Parathyroid adenoma (tissue), 2 donors: ENCODE results near the gene CRYGA.

Experiments used
- H2AFZ ChIP-seq: fragments of 300-600 bp; sonication (generic); one replicate; pipeline ENCODE4 v1.7.0; 2017; ENCODE audit warnings: antibody characterized with exemption, mild to moderate bottlenecking
- H3K27ac ChIP-seq: fragments of 300-600 bp; sonication (generic); one replicate; pipeline ENCODE4 v1.7.0; 2017
- H3K27me3 ChIP-seq: fragments of 300-600 bp; sonication (generic); one replicate; pipeline ENCODE4 v1.7.0; 2017; ENCODE audit warnings: low read length; ENCODE audit not compliant: control insufficient read depth, insufficient read depth
- H3K36me3 ChIP-seq: fragments of 300-600 bp; sonication (generic); one replicate; pipeline ENCODE4 v1.7.0; 2017; ENCODE audit warnings: low read length; ENCODE audit not compliant: control insufficient read depth, insufficient read depth
- H3K4me1 ChIP-seq: fragments of 300-600 bp; sonication (generic); one replicate; pipeline ENCODE4 v1.7.0; 2017; ENCODE audit warnings: control low read depth
- H3K4me2 ChIP-seq: fragments of 300-600 bp; sonication (generic); one replicate; pipeline ENCODE4 v1.7.0; 2017; ENCODE audit warnings: low read length
- H3K4me3 ChIP-seq: fragments of 300-600 bp; sonication (generic); one replicate; pipeline ENCODE4 v1.7.0; 2017; ENCODE audit warnings: low read depth, low read length
- H3K79me2 ChIP-seq: fragments of 300-600 bp; sonication (generic); one replicate; pipeline ENCODE4 v1.7.0; 2017; ENCODE audit warnings: control low read depth
- H3K9ac ChIP-seq: fragments of 300-600 bp; sonication (generic); one replicate; pipeline ENCODE4 v1.7.0; 2017; ENCODE audit warnings: mild to moderate bottlenecking
- H3K9me3 ChIP-seq: fragments of 300-600 bp; sonication (generic); one replicate; pipeline ENCODE4 v1.7.0; 2017; ENCODE audit warnings: low read length; ENCODE audit not compliant: control insufficient read depth
- TF ChIP-seq, protein P1 (sequence below): fragments of 300-600 bp; sonication (generic); IDR thresholded peaks from one replicate; pipeline ENCODE4 v1.7.0; 2017; ENCODE audit warnings: antibody characterized with exemption, mild to moderate bottlenecking
- donor health status: primary hyperparathyroidism.

CRYGA gene

DNA sequence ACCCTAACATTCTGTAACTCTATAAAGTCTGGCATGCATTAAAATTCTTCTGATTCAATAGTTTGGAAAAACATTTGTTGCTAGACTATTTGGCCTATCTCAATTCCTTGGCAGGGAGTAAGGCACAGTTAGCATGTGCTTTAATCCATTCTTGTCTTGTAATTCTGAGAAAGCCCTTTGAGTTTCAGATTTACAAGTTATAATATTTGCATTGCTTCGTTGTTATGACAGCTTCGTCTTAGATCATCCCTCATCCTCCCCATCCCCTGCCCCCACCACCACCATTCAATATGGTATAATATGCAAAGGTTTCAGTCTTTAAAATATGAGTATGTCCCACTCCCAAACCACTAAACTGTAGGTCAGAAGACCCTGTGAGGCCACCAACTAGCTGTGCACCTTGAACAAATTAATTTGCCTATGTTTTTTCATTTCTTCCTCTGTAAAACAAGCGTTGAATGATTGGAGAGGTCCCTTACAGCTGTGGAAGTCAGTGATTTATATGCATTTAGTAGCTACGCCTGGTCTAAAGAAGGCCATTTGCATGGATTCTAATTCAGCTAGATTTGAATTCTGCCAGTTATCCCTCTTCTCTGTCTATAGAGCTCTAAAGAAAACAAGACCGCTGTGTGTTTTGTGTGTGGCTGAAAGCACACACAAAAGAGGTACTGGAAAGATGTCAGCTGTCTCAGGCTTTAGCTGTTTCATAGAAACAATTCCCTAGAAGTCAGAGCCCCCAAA, 25.9 kb upstream of the CRYGA start:
- no peak overlapping the region for H3K27ac ChIP-seq
- no peak overlapping the region for H3K9ac ChIP-seq

DNA sequence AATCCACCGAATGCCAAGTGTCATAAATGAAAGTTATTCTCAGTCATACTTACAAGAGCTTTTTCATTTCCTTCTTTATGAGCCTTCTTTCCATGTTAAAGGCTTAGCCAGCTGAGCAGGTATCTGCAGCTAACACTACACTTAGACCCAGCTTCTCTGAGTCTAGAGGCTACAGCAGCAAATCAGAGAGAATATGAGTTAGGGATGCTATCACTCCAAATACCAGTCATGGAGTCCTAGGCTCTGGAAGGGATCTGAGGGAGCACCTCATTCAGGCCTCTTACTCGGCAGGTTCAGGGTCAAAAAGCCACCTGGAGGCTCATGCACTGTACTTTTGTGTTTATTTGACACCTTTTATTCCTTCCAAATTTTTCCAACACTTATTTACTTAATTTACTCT, 23.5 kb upstream of the CRYGA start:
- H3K4me2 ChIP-seq = no peak overlapping the region

More for the DNA sequence above, 25.9 kb upstream of the CRYGA start:
- Histone ChIP-seq H3K79me2 (no peaks in the 10 kb centered on the region), H3K36me3 (no peaks in the 10 kb centered on the region), H3K4me2 (no peak overlapping the region), H3K27me3 (no peaks in the 10 kb centered on the region), H3K4me1 (no peaks in the 10 kb centered on the region), H2AFZ (no peak overlapping the region), H3K4me3 (no peak overlapping the region), H3K9me3 (no peaks in the 10 kb centered on the region)
- TF ChIP-seq, protein P1, sequence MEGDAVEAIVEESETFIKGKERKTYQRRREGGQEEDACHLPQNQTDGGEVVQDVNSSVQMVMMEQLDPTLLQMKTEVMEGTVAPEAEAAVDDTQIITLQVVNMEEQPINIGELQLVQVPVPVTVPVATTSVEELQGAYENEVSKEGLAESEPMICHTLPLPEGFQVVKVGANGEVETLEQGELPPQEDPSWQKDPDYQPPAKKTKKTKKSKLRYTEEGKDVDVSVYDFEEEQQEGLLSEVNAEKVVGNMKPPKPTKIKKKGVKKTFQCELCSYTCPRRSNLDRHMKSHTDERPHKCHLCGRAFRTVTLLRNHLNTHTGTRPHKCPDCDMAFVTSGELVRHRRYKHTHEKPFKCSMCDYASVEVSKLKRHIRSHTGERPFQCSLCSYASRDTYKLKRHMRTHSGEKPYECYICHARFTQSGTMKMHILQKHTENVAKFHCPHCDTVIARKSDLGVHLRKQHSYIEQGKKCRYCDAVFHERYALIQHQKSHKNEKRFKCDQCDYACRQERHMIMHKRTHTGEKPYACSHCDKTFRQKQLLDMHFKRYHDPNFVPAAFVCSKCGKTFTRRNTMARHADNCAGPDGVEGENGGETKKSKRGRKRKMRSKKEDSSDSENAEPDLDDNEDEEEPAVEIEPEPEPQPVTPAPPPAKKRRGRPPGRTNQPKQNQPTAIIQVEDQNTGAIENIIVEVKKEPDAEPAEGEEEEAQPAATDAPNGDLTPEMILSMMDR = no peak

DNA sequence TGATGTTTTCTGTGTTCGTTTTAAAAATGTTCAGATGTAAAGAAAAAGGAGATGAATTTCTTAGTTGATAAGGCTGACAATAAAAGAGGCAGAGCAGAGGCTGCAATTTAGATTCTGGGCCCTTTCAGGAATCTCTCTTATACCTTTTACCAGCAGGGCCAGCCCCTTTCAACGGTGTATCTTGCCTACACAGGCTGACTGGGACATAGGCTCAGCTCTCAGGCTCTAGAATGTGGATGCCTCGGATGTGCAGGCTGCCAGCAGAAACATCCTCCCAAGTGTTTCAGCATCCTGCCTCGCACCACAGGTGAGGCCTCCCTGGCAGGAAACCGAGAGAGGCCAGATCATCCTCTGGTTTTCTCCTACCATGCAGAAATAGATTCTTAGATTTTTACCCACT, 23.1 kb upstream of the CRYGA start:
- Histone ChIP-seq H3K27ac (no peak overlapping the region), H3K27me3 (no peaks in the 10 kb centered on the region), H3K9me3 (no peaks in the 10 kb centered on the region), H3K4me1 (no peaks in the 10 kb centered on the region), H3K36me3 (no peaks in the 10 kb centered on the region), H3K4me3 (no peak overlapping the region), H2AFZ (no peak overlapping the region), H3K4me2 (no peak overlapping the region), H3K79me2 (no peaks in the 10 kb centered on the region), H3K9ac (no peak overlapping the region)
- TF ChIP-seq, protein P1 = no peak

More for the DNA sequence above, 23.5 kb upstream of the CRYGA start:
- no peaks in the 10 kb centered on the region for H3K4me1 ChIP-seq
- H3K27ac ChIP-seq = no peak overlapping the region
- no peak overlapping the region for H2AFZ ChIP-seq
- H3K9ac ChIP-seq = no peak overlapping the region
- H3K27me3 ChIP-seq = no peaks in the 10 kb centered on the region
- no peaks in the 10 kb centered on the region for H3K79me2 ChIP-seq
- no peaks in the 10 kb centered on the region for H3K36me3 ChIP-seq
- TF ChIP-seq, protein P1 = no peak
- H3K4me3 ChIP-seq = no peak overlapping the region
- H3K9me3 ChIP-seq = no peaks in the 10 kb centered on the region

DNA sequence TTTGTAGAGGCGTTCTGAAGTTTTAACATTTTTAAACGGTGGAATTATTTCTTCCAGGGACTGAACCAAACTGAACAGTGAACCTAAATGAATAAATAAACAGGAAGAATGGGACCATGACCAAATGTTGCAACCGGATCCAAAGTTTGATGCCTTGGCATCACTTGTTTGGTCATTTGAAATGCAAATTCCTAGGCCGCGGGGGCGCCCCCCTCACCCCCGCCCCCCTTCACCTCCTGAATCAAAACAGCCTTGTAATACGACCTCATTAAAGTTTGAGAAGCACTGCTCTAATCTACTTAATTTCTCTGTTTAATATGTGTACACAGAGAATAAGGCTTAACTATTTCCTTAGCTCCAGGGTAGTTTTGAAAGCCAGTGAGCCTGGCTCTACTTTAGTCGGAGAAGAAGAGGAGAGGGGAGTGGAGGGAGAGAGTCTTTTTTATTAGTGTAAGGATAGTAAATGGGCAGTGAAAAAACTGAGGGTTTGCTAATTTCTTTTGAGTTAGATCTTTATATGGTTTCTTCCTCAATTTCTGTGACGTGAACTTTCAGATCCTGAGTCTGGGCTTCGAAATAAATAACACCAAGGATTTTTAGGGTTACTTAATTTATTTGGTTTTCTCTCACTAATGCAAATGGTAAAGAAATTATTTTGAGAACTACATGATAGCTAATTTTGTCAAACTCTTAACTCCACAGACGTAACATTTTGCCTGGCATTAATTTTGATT, 20.8 kb upstream of the CRYGA start:
- Histone ChIP-seq H3K27ac (no peak overlapping the region), H3K4me3 (no peak overlapping the region), H3K4me1 (no peaks in the 10 kb centered on the region), H3K9ac (no peak overlapping the region), H3K27me3 (no peaks in the 10 kb centered on the region), H3K79me2 (no peaks in the 10 kb centered on the region), H3K9me3 (no peaks in the 10 kb centered on the region), H3K36me3 (no peaks in the 10 kb centered on the region), H2AFZ (no peak overlapping the region), H3K4me2 (no peak overlapping the region)
- TF ChIP-seq, protein P1 = no peak
